Right lobe of liver (tissue), 6 donors: ENCODE results near the gene POLR1H. TPM values are rescaled to one million over a fixed set of nuclear protein-coding genes. Genes with fewer than 3 reads are reported as not detected.

Source experiments
- ATAC-seq, 4 donors: fragments of 200-7000 bp; cut with Tn5 transposase; one replicate each; pipeline ENCODE4 v1.9.1; 2020; ENCODE audit warnings: mild to moderate bottlenecking in 4 of 4, moderate library complexity in 4 of 4
- DNase-seq, 3 donors: peaks; one replicate each; pipeline ENCODE4 v3.0.0-alpha.2; 2020
- H3K27ac ChIP-seq, 3 donors: fragments of 200-600 bp; one replicate each; pipeline ENCODE4 v1.8.0; 2022
- H3K27me3 ChIP-seq, 2 donors: fragments of 200-600 bp; one replicate each; pipeline ENCODE4 v1.8.0; 2022
- H3K36me3 ChIP-seq, 4 donors: fragments of 200-600 bp; sonication (generic) in 1 of 4; one replicate each; pipeline versions ENCODE4 v1.5.1 to v1.8.0; 2017 to 2022; ENCODE audit warnings: control low read depth in 1 of 4
- H3K4me1 ChIP-seq, 4 donors: fragments of 200-600 bp; sonication (generic) in 1 of 4; one replicate each; pipeline versions ENCODE4 v1.5.1 to v1.8.0; 2017 to 2022; ENCODE audit warnings: control low read depth in 1 of 4
- H3K4me3 ChIP-seq, 3 donors: fragments of 200-600 bp; one replicate each; pipeline ENCODE4 v1.8.0; 2022
- H3K9me3 ChIP-seq, 4 donors: fragments of 200-600 bp; sonication (generic) in 1 of 4; one replicate each; pipeline versions ENCODE4 v1.5.1 to v1.8.0; 2017 to 2022; ENCODE audit warnings: control low read depth in 1 of 4
- CTCF ChIP-seq, 4 donors: fragments of 200-600 bp in 3 of 4; fragments of 450-650 bp in 1 of 4; IDR thresholded peaks; one replicate each; pipeline versions ENCODE4 v1.5.1 to v1.8.0; 2016 to 2022; ENCODE audit warnings: antibody characterized with exemption in 4 of 4, mild to moderate bottlenecking in 2 of 4
- POLR2A ChIP-seq: fragments of 450-650 bp; IDR thresholded peaks from one replicate; pipeline ENCODE4 v1.6.1; 2017; ENCODE audit warnings: antibody characterized with exemption, mild to moderate bottlenecking
- whole genome bisulfite sequencing: methylation state at CpG from one replicate; pipeline ENCODE4 v1.1.6; 2018; ENCODE audit warnings: low coverage, low lambda C conversion rate; ENCODE audit not compliant: insufficient coverage; ENCODE audit errors: missing lambda C conversion rate; 5-methylcytosine and 5-hydroxymethylcytosine counted together
- intact Hi-C, 2 donors: fragments of 100-400 bp; cut with DNase I; formaldehyde crosslinking; loops; one replicate each; pipeline versions ENCODE4 v1.11.2 to v1.14.1; 2022
- total RNA-seq, 6 experiments: library from RNA; depleted of rRNA in 2 of 6; stranded (reverse); fragments of >200 nt in 2 of 6; fragmentation: NEBNext Ultra II Directional in 3 of 6; extraction: Animal tissue kit (Norgen Biotek cat#: 25700) in 3 of 6; gene quantifications; one replicate each; pipeline versions ENCODE4 v1.1.0 to v1.2.4, GENCODE V29; 2016 to 2023
- donor health status: DM: no; HTN: yes; CAD: no.
- donor health status: DM: no; HTN: no; CAD: no.
- donor health status: DM: no; HTN: no; CAD: no.
- donor health status: DM: no; HTN: yes; CAD: no.
- donor health status: DM: no; HTN: yes; CAD: no.

POLR1H gene
- total RNA-seq, 6 experiments from 2014 or later: 9.4 to 17.8 (median 11.2) TPM

GRCh38 chr6:30104661-30105060 is 43.6 kb downstream of the POLR1H start:
- no peak for DNase-seq
- intact Hi-C loops: loop anchor here in 1 of 2 donors (10.0 kb wide), 1 partner anchor 60 kb away; the partner anchor contains the start of genes TRIM10 and TRIM15
- Histone ChIP-seq H3K4me1 (peaks cover 0 to 25% (median 2%) of the 10 kb centered on the region in 4 donors), H3K27me3 (peaks cover 0 to 3% of the 10 kb centered on the region in 2 donors), H3K4me3 (no peak overlapping the region), H3K36me3 (no peaks in the 10 kb centered on the region), H3K27ac (no peak overlapping the region), H3K9me3 (no peaks in the 10 kb centered on the region)
- no peak for ATAC-seq
- 71% methylated on average over 2 of the region's 2 CpGs for WGBS
- no peak for TF ChIP-seq POLR2A
- no peak for TF ChIP-seq CTCF (IDR thresholded peaks at IDR 0.05)

GRCh38 chr6:30111266-30111856 is 50.3 kb downstream of the POLR1H start:
- no peak overlapping the region for H3K4me3 ChIP-seq
- DNase-seq (no peak), ATAC-seq (no peak)
- no peak overlapping the region for H3K27ac ChIP-seq
- peaks cover 0 to 10% (median 0%) of the 10 kb centered on the region in 4 donors for H3K4me1 ChIP-seq
- intact Hi-C loops: no loop called here
- 65% methylated on average over 7 of the region's 27 CpGs for WGBS
- no peaks in the 10 kb centered on the region for H3K9me3 ChIP-seq
- no peaks in the 10 kb centered on the region for H3K27me3 ChIP-seq
- H3K36me3 ChIP-seq: no peaks in the 10 kb centered on the region
- no peak for TF ChIP-seq CTCF (IDR thresholded peaks at IDR 0.05)
- TF ChIP-seq POLR2A: no peak

- intact Hi-C loops: no loop called here
- H3K4me3 ChIP-seq: peak overlapping the region in 1 of 3 donors; percentile 24
- no peaks in the 10 kb centered on the region for H3K36me3 ChIP-seq
- peak overlapping the region in 1 of 3 donors; percentile 50 for H3K27ac ChIP-seq
- WGBS: 67% methylated on average over 10 of the region's 10 CpGs
- no peaks in the 10 kb centered on the region for H3K9me3 ChIP-seq
- DNase-seq: no peak
- H3K4me1 ChIP-seq: peaks cover 0 to 10% (median 0%) of the 10 kb centered on the region in 4 donors
- peak in 3 of 4 donors; percentile 28 to 55 (median 33) for ATAC-seq
- TF ChIP-seq CTCF (IDR thresholded peaks at IDR 0.05) (no peak), POLR2A (no peak)
- H3K27me3 ChIP-seq: no peaks in the 10 kb centered on the region
Observed at GRCh38 chr6:30112402-30112994, 51.4 kb downstream of the POLR1H start.

- Histone ChIP-seq H3K4me3 (peak within 1 kb of the TSS in 1 of 3 donors; percentile 24), H3K36me3 (no peaks in the 10 kb centered on the region), H3K9me3 (no peaks in the 10 kb centered on the region), H3K4me1 (peaks cover 0 to 10% (median 0%) of the 10 kb centered on the region in 4 donors), H3K27ac (peak within 1 kb of the TSS in 1 of 3 donors; percentile 50), H3K27me3 (no peaks in the 10 kb centered on the region)
- no peak for DNase-seq
- 39% methylated on average over 3 of the region's 3 CpGs for WGBS
- TF ChIP-seq POLR2A: no peak
- TF ChIP-seq CTCF (IDR thresholded peaks at IDR 0.05): no peak
- intact Hi-C loops: no loop called here
- peak; percentile 55 to 92 (median 73) for ATAC-seq
Observed at GRCh38 chr6:30113003-30113759, 52.1 kb downstream of the POLR1H start, which contains the start of gene TRIM31. TSS of gene TRIM31 (minus strand) at chr6:30113090. CDS start at chr6:30112805, 285 bp downstream.
